GM19240 (cell line): ENCODE measurements around the gene EXOG.
A peak's percentile ranks its signal among the peaks of the same experiment; 100 is the strongest.

ENCODE experiments used
- DNase-seq: peaks from one replicate; pipeline ENCODE4 v3.0.0; 2011; ENCODE audit warnings: low spot score; ENCODE audit not compliant: insufficient read length

Gene EXOG

GRCh38 chr3:38472342-38472741, 23.8 kb upstream of the EXOG start:
- DNase-seq = no peak

- DNase-seq = no peak
Observed at GRCh38 chr3:38473229-38473628, 22.9 kb upstream of the EXOG start.

GRCh38 chr3:38474928-38475605, 21.1 kb upstream of the EXOG start:
- DNase-seq = no peak

- DNase-seq = no peak
Observed at GRCh38 chr3:38475716-38476115, 20.4 kb upstream of the EXOG start.

- no peak for DNase-seq
Observed at GRCh38 chr3:38476157-38476756, 19.9 kb upstream of the EXOG start.

GRCh38 chr3:38477057-38477820, 18.9 kb upstream of the EXOG start:
- no peak for DNase-seq

- DNase-seq = no peak
Observed at GRCh38 chr3:38477839-38478450, 18.2 kb upstream of the EXOG start.

- DNase-seq = no peak
Observed at GRCh38 chr3:38478901-38479300, 17.2 kb upstream of the EXOG start.

- DNase-seq = peak; percentile 55
Observed at GRCh38 chr3:38479431-38480092, 16.6 kb upstream of the EXOG start.

GRCh38 chr3:38480093-38480445, 16.1 kb upstream of the EXOG start:
- DNase-seq = no peak

- no peak for DNase-seq
Observed at GRCh38 chr3:38480930-38481329, 15.2 kb upstream of the EXOG start.

GRCh38 chr3:38482951-38483350, 13.2 kb upstream of the EXOG start:
- no peak for DNase-seq

GRCh38 chr3:38487323-38487722, 8.8 kb upstream of the EXOG start:
- peak; percentile 23 for DNase-seq

- DNase-seq = no peak
Observed at GRCh38 chr3:38488949-38489348, 7.2 kb upstream of the EXOG start.

- DNase-seq = no peak
Observed at GRCh38 chr3:38489766-38490165, 6.4 kb upstream of the EXOG start.

GRCh38 chr3:38490281-38491030, 5.7 kb upstream of the EXOG start:
- no peak for DNase-seq

GRCh38 chr3:38491215-38491614, 4.9 kb upstream of the EXOG start:
- DNase-seq = no peak

GRCh38 chr3:38493031-38493430, 3.1 kb upstream of the EXOG start:
- no peak for DNase-seq

- no peak for DNase-seq
Observed at GRCh38 chr3:38497031-38497430, 891 bp downstream of the EXOG start.

GRCh38 chr3:38500688-38501417, 4.7 kb downstream of the EXOG start:
- DNase-seq = no peak
